NOMO-1 treated with dmso at 0.1 percent for 144 hours (cell line): Measurements from ENCODE around the gene RABGEF1.
"Not testable (repeated sequence)": the region's sequence is repeated elsewhere in the genome, so short reads cannot be mapped to it uniquely, and the experiment has no call there.

Experiments used
- DNase-seq: peaks from one replicate; lab custom pipeline; 2025; ENCODE audit not compliant: unreplicated experiment; lab: John Stamatoyannopoulos, UW

Gene RABGEF1

GRCh38 chr7:66847523-66847855 lies 107.0 kb downstream of the RABGEF1 start:
- DNase-seq: not testable (repeated sequence)

GRCh38 chr7:66847879-66848790 lies 107.6 kb downstream of the RABGEF1 start:
- peak; percentile 70 for DNase-seq

- no peak for DNase-seq
Measured at GRCh38 chr7:66859339-66859738, 118.8 kb downstream of the RABGEF1 start.

- no peak for DNase-seq
Measured at GRCh38 chr7:66859794-66860645, 119.5 kb downstream of the RABGEF1 start.

GRCh38 chr7:66860767-66861166 lies 120.2 kb downstream of the RABGEF1 start:
- no peak for DNase-seq
